Astrocyte (in vitro differentiated cells and primary cell): Measurements from ENCODE around the gene PDCD1. TPM values are rescaled to one million over a fixed set of nuclear protein-coding genes. Genes with fewer than 3 reads are reported as not detected.

Source experiments
- DNase-seq: peaks from one replicate; pipeline ENCODE4 v3.0.0-alpha.2; 2010; ENCODE audit warnings: low read depth
- FAIRE-seq: peaks from 2 replicates; lab custom pipeline; 2011; peaks lifted over from hg19 to GRCh38; lab: Jason Lieb, UNC
- H2AFZ ChIP-seq: 2 replicates; pipeline ENCODE4 v1.6.0; 2012; ENCODE audit warnings: low read depth, low read length, inconsistent platforms
- H3K27ac ChIP-seq: 2 replicates; pipeline ENCODE4 v1.5.1; 2011; ENCODE audit warnings: low read depth, low read length, inconsistent platforms
- H3K27me3 ChIP-seq: 2 replicates; pipeline ENCODE4 v1.6.0; 2011; ENCODE audit warnings: low read length, inconsistent platforms; ENCODE audit not compliant: insufficient read depth
- H3K36me3 ChIP-seq: 2 replicates; pipeline ENCODE4 v1.5.1; 2011; ENCODE audit warnings: low read length, inconsistent platforms; ENCODE audit not compliant: insufficient read depth
- H3K4me1 ChIP-seq: 2 replicates; pipeline ENCODE4 v1.5.1; 2011; ENCODE audit warnings: low read length, inconsistent platforms; ENCODE audit not compliant: insufficient read depth
- H3K4me2 ChIP-seq: 2 replicates; pipeline ENCODE4 v1.6.0; 2012; ENCODE audit warnings: low read length, inconsistent platforms
- H3K4me3 ChIP-seq: 2 replicates; pipeline ENCODE4 v1.5.1; 2011; ENCODE audit warnings: low read depth, mild to moderate bottlenecking, low read length, inconsistent platforms; ENCODE audit not compliant: insufficient read depth
- H3K79me2 ChIP-seq: 2 replicates; pipeline ENCODE4 v1.6.0; 2012; ENCODE audit warnings: mild to moderate bottlenecking, low read length, inconsistent platforms; ENCODE audit not compliant: insufficient read depth
- H3K9ac ChIP-seq: 2 replicates; pipeline ENCODE4 v1.6.0; 2012; ENCODE audit warnings: mild to moderate bottlenecking, low read length, inconsistent platforms
- H3K9me3 ChIP-seq: 2 replicates; pipeline ENCODE4 v1.5.1; 2012; ENCODE audit warnings: low read depth, mild to moderate bottlenecking, low read length, inconsistent platforms; ENCODE audit not compliant: insufficient read depth
- H4K20me1 ChIP-seq: 2 replicates; pipeline ENCODE4 v1.6.0; 2012; ENCODE audit warnings: low read length, inconsistent platforms; ENCODE audit not compliant: insufficient read depth
- H3K27ac Mint-ChIP-seq: one replicate; pipeline ENCODE4 v1.8.0; 2021; ENCODE audit warnings: mild to moderate bottlenecking, mixed read lengths; ENCODE audit not compliant: unreplicated experiment
- H3K27me3 Mint-ChIP-seq: one replicate; pipeline ENCODE4 v1.8.0; 2021; ENCODE audit warnings: low read depth, mixed read lengths; ENCODE audit not compliant: unreplicated experiment
- H3K36me3 Mint-ChIP-seq: one replicate; pipeline ENCODE4 v1.8.0; 2021; ENCODE audit warnings: low read depth, mixed read lengths; ENCODE audit not compliant: unreplicated experiment
- H3K4me1 Mint-ChIP-seq: one replicate; pipeline ENCODE4 v1.8.0; 2021; ENCODE audit warnings: low read depth, mixed read lengths; ENCODE audit not compliant: unreplicated experiment
- H3K4me3 Mint-ChIP-seq: one replicate; pipeline ENCODE4 v1.8.0; 2021; ENCODE audit warnings: mild to moderate bottlenecking, moderate library complexity, mixed read lengths; ENCODE audit not compliant: unreplicated experiment
- H3K9me3 Mint-ChIP-seq: one replicate; pipeline ENCODE4 v1.8.0; 2021; ENCODE audit warnings: mild to moderate bottlenecking, mixed read lengths; ENCODE audit not compliant: unreplicated experiment
- EZH2 ChIP-seq: IDR thresholded peaks from 2 replicates; pipeline ENCODE4 v1.6.1; 2012; ENCODE audit warnings: mild to moderate bottlenecking, low read length, inconsistent platforms; ENCODE audit not compliant: insufficient read depth
- total RNA-seq: library from RNA; stranded (reverse); gene quantifications from 2 replicates; pipeline ENCODE4 v1.2.1, GENCODE V29; 2021
- TF ChIP-seq, protein P1 (sequence below): IDR thresholded peaks from 2 replicates; pipeline ENCODE4 v1.5.1; 2011; ENCODE audit warnings: low read depth, mild to moderate bottlenecking, inconsistent platforms, low read length, moderate library complexity; ENCODE audit not compliant: insufficient read depth

PDCD1 gene
- total RNA-seq, 1 donor from 2014 or later: not detected

DNA sequence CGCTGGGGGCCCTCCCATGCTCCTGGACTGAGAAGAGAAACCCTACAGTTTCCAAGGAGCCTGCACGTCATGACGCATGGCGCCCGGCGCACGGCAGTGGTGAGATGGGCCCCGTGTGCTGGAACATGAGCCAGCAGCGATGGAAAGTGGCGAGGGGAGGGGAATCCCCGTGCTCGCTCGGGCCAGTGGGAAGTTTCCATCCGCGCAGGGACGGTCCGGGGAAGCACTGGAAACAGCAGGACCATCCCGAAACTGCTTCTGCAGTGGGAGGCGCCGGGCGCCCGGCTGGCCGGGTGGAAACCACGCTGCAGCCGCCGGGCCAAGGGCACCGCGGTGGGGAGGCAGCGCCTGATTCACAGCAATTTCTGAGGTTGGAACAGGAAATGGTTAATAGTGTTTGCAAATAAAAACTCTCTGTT is 4.9 kb upstream of the PDCD1 start:
- H3K4me3 Mint-ChIP-seq: no peak overlapping the region
- Histone ChIP-seq H4K20me1 (peaks cover 20% of the 10 kb centered on the region), H3K4me2 (peak overlapping the region; percentile 11), H3K27ac (no peak overlapping the region), H3K79me2 (no peaks in the 10 kb centered on the region), H3K9me3 (peaks cover 15% of the 10 kb centered on the region), H3K9ac (no peak overlapping the region), H2AFZ (no peak overlapping the region), H3K4me3 (no peak overlapping the region), H3K36me3 (no peaks in the 10 kb centered on the region), H3K27me3 (peaks cover 31% of the 10 kb centered on the region), H3K4me1 (no peaks in the 10 kb centered on the region)
- no peak overlapping the region for H3K27ac Mint-ChIP-seq
- no peaks in the 10 kb centered on the region for H3K36me3 Mint-ChIP-seq
- FAIRE-seq (no peak), DNase-seq (no peak)
- H3K9me3 Mint-ChIP-seq: no peaks in the 10 kb centered on the region
- H3K27me3 Mint-ChIP-seq: peaks cover 13% of the 10 kb centered on the region
- TF ChIP-seq EZH2: no peak
- TF ChIP-seq, protein P1, sequence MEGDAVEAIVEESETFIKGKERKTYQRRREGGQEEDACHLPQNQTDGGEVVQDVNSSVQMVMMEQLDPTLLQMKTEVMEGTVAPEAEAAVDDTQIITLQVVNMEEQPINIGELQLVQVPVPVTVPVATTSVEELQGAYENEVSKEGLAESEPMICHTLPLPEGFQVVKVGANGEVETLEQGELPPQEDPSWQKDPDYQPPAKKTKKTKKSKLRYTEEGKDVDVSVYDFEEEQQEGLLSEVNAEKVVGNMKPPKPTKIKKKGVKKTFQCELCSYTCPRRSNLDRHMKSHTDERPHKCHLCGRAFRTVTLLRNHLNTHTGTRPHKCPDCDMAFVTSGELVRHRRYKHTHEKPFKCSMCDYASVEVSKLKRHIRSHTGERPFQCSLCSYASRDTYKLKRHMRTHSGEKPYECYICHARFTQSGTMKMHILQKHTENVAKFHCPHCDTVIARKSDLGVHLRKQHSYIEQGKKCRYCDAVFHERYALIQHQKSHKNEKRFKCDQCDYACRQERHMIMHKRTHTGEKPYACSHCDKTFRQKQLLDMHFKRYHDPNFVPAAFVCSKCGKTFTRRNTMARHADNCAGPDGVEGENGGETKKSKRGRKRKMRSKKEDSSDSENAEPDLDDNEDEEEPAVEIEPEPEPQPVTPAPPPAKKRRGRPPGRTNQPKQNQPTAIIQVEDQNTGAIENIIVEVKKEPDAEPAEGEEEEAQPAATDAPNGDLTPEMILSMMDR: no peak
- no peaks in the 10 kb centered on the region for H3K4me1 Mint-ChIP-seq

DNA sequence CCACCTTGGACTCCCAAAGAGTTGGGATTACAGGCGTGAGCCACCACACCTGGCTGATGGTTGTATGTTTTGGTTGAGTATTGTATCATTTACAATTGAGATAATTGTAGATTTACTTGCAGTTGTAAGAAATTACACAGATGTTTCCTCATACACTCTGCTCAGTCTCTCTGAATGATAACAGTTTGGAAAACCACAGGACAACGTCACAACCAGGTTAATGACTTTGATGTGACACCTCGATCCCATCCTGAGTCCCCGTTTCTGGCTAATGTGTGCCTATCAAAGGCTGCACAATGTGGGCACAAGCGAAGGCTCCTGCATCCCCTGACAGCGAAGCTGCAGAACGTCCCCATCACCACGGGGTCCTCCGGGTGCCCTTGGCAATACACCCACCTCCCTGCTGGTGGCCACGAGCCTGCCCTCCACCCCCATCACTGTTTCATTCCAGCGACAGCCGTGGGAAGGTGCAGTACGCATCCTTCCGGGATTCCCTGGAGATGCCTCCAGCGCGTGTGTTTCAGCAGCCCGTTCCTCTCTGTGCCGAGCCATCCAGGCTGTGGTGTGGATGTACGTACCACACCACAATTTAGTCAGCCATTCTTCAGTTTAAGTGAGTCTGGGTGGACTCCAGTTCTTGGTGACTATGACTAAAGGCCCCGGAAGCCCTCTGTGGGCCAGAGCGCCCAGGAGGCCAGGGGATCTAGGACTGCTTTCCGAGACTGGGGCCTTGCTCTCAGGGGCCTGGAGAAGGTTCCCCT is 4.3 kb upstream of the PDCD1 start:
- peak overlapping the region; percentile 11 for H3K4me2 ChIP-seq
- Mint-ChIP-seq H3K9me3 (no peaks in the 10 kb centered on the region), H3K4me1 (no peaks in the 10 kb centered on the region), H3K4me3 (no peak overlapping the region), H3K27me3 (peaks cover 15% of the 10 kb centered on the region), H3K36me3 (no peaks in the 10 kb centered on the region), H3K27ac (no peak overlapping the region)
- no peak overlapping the region for H3K9ac ChIP-seq
- DNase-seq (no peak), FAIRE-seq (no peak)
- H3K79me2 ChIP-seq: no peaks in the 10 kb centered on the region
- peaks cover 26% of the 10 kb centered on the region for H3K27me3 ChIP-seq
- no peak for TF ChIP-seq EZH2
- TF ChIP-seq, protein P1: no peak
- no peaks in the 10 kb centered on the region for H3K36me3 ChIP-seq
- no peak overlapping the region for H3K4me3 ChIP-seq
- peaks cover 15% of the 10 kb centered on the region for H3K9me3 ChIP-seq
- H3K27ac ChIP-seq: no peak overlapping the region
- peaks cover 20% of the 10 kb centered on the region for H4K20me1 ChIP-seq
- no peaks in the 10 kb centered on the region for H3K4me1 ChIP-seq
- H2AFZ ChIP-seq: no peak overlapping the region

DNA sequence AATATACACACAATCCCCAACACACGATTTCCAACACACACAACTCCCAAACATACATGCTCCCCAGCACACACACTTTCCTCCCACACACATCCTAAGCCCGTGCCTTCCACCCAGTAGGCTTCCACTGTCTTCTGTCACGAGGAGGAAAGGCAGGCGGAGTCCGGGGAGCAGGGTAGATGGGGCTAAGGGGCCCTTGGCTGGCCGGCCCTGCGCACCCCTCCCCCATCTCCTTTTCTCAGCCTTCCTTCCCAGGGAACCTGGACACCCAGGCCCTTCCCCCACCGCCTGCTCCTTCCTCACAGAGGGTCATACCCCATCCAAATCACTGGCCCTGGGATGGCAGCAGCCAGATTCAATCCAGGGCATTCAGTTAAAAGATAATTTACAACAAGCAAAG is 3.4 kb upstream of the PDCD1 start:
- Histone ChIP-seq H2AFZ (no peak overlapping the region), H3K4me1 (no peaks in the 10 kb centered on the region), H3K36me3 (no peaks in the 10 kb centered on the region), H3K4me2 (no peak overlapping the region), H3K9ac (no peak overlapping the region), H3K9me3 (peaks cover 15% of the 10 kb centered on the region), H3K79me2 (no peaks in the 10 kb centered on the region), H3K27me3 (peaks cover 23% of the 10 kb centered on the region), H4K20me1 (peaks cover 20% of the 10 kb centered on the region), H3K4me3 (no peak overlapping the region), H3K27ac (no peak overlapping the region)
- H3K9me3 Mint-ChIP-seq: no peaks in the 10 kb centered on the region
- DNase-seq (no peak), FAIRE-seq (no peak)
- H3K27ac Mint-ChIP-seq: no peak overlapping the region
- no peaks in the 10 kb centered on the region for H3K4me1 Mint-ChIP-seq
- no peak overlapping the region for H3K4me3 Mint-ChIP-seq
- H3K36me3 Mint-ChIP-seq: no peaks in the 10 kb centered on the region
- peaks cover 12% of the 10 kb centered on the region for H3K27me3 Mint-ChIP-seq
- TF ChIP-seq, protein P1: no peak
- no peak for TF ChIP-seq EZH2
